Endothelial cell of umbilical vein (primary cell): ENCODE results near the gene PTPRT. TPM values are rescaled to one million over a fixed set of nuclear protein-coding genes. Genes with fewer than 3 reads are reported as not detected.

Source experiments
- BruUV-seq: library from RNA; stranded (reverse); fragments of 400-500 nt; replicated peaks from 2 replicates; lab custom pipeline; 2021; lab: Mats Ljungman, UMichigan
- CTCF ChIA-PET: fragments of 300-600, 350-600 bp; sonication (Branson Sonifier 250); formaldehyde crosslinking; loops from one replicate; lab custom pipeline; 2021; ENCODE audit warnings: antibody characterized with exemption, inconsistent platforms; lab: Charles Lee
- POLR2A ChIA-PET: fragments of 300-600, 350-600 bp; sonication (Branson Sonifier 250); formaldehyde crosslinking; loops from one replicate; lab custom pipeline; 2021; ENCODE audit warnings: antibody characterized with exemption, inconsistent platforms; lab: Charles Lee
- DNase-seq: peaks from one replicate; pipeline ENCODE4 v3.0.0-alpha.2; 2011; ENCODE audit warnings: low read depth, low spot score
- FAIRE-seq: peaks from 2 replicates; lab custom pipeline; 2011; peaks lifted over from hg19 to GRCh38; lab: Jason Lieb, UNC
- H2AFZ ChIP-seq: 2 replicates; pipeline ENCODE4 v1.6.0; 2012; ENCODE audit warnings: low read depth, low read length, control low read depth, inconsistent platforms
- H3K27ac ChIP-seq: 2 replicates; pipeline ENCODE4 v1.5.1; 2011; ENCODE audit warnings: low read depth, mild to moderate bottlenecking, control low read depth, low read length, moderate library complexity; ENCODE audit not compliant: insufficient read depth
- H3K27me3 ChIP-seq, 2 experiments: 2 replicates each; pipeline versions ENCODE4 v1.6.0 to v1.6.1; 2011; ENCODE audit warnings: low read length in 2 of 2, mixed read lengths in 1 of 2; ENCODE audit not compliant: control insufficient read depth in 2 of 2, insufficient read depth in 2 of 2
- H3K36me3 ChIP-seq, 2 experiments: 2 replicates in 1 of 2; 3 replicates in 1 of 2; pipeline ENCODE4 v1.5.1; 2011; ENCODE audit warnings: low read length in 2 of 2, mild to moderate bottlenecking in 1 of 2, moderate library complexity in 1 of 2; ENCODE audit not compliant: control insufficient read depth in 2 of 2, insufficient read depth in 2 of 2; ENCODE audit errors: extremely low read depth in 1 of 2
- H3K4me1 ChIP-seq: 3 replicates; pipeline ENCODE4 v1.5.1; 2011; ENCODE audit warnings: mild to moderate bottlenecking, low read length; ENCODE audit not compliant: control insufficient read depth, insufficient read depth; ENCODE audit errors: extremely low read depth
- H3K4me2 ChIP-seq: 2 replicates; pipeline ENCODE4 v1.6.1; 2011; ENCODE audit warnings: low read length, control low read depth, mixed read lengths; ENCODE audit not compliant: insufficient read depth
- H3K4me3 ChIP-seq, 3 experiments: fragments of 200-600 bp in 1 of 3; sonication (generic), shearing (Covaris generic) in 1 of 3; replicated peaks in 1 of 3; 2 replicates each; pipeline ENCODE4 v1.5.1; 2011 to 2016; ENCODE audit warnings: control low read depth in 3 of 3, low read length in 3 of 3, mild to moderate bottlenecking in 2 of 3, inconsistent platforms in 1 of 3, low read depth in 1 of 3, moderate library complexity in 1 of 3; ENCODE audit not compliant: insufficient read depth in 1 of 3
- H3K79me2 ChIP-seq: 2 replicates; pipeline ENCODE4 v1.6.0; 2012; ENCODE audit warnings: low read length, inconsistent platforms; ENCODE audit not compliant: control insufficient read depth, insufficient read depth
- H3K9ac ChIP-seq: replicated peaks from 2 replicates; pipeline ENCODE3; 2011; ENCODE audit warnings: low read length, control low read depth; ENCODE audit not compliant: insufficient read depth; ENCODE audit errors: extremely low read depth
- H3K9me1 ChIP-seq: replicated peaks from 3 replicates; pipeline ENCODE4 v1.6.0; 2011; ENCODE audit warnings: mild to moderate bottlenecking, low read length; ENCODE audit not compliant: control insufficient read depth, insufficient read depth; ENCODE audit errors: extremely low read depth
- H3K9me3 ChIP-seq: replicated peaks from 2 replicates; pipeline ENCODE4 v1.5.1; 2012; ENCODE audit warnings: low read length, inconsistent platforms; ENCODE audit not compliant: control insufficient read depth, insufficient read depth
- H4K20me1 ChIP-seq: replicated peaks from 2 replicates; pipeline ENCODE3; 2011; ENCODE audit warnings: mild to moderate bottlenecking, low read length; ENCODE audit not compliant: control insufficient read depth, insufficient read depth; ENCODE audit errors: extremely low read depth
- GATA2 ChIP-seq: IDR thresholded peaks from 2 replicates; pipeline ENCODE4 v1.7.0; 2011; ENCODE audit warnings: low read depth, mild to moderate bottlenecking, moderate library complexity, mixed read lengths, low read length; ENCODE audit not compliant: insufficient read length, insufficient read depth
- JUN ChIP-seq: IDR thresholded peaks from 2 replicates; pipeline ENCODE4 v1.6.1; 2011; ENCODE audit warnings: borderline replicate concordance, low read depth; ENCODE audit not compliant: insufficient read length, insufficient read depth
- MYC ChIP-seq: IDR thresholded peaks from one replicate; pipeline ENCODE4 v1.6.1; 2011; ENCODE audit warnings: mild to moderate bottlenecking, low read depth, low read length
- POLR2A ChIP-seq: IDR thresholded peaks from 2 replicates; pipeline ENCODE4 v1.6.1; 2012; ENCODE audit warnings: low read depth, mild to moderate bottlenecking, control low read depth, low read length
- dilution Hi-C: fragments of 300-500 bp; cut with MboI; formaldehyde crosslinking; loops from one replicate; pipeline ENCODE4 v1.15.0; 2019; ENCODE audit warnings: low sequenced_read_pairs; ENCODE audit not compliant: extremely low pct_ligation_motif_present
- intact Hi-C: fragments of 100-400 bp; cut with micrococcal nuclease; formaldehyde crosslinking; loops from one replicate; pipeline ENCODE4 v1.10.0; 2022
- polyA plus RNA-seq, 4 experiments: library from polyadenylated mRNA; depleted of rRNA in 3 of 4; stranded (reverse) in 3 of 4; unstranded in 1 of 4; fragments of >200 nt; gene quantifications; 2 replicates each; pipeline versions ENCODE4 v1.2.1 to v1.2.3, GENCODE V29; 2011 to 2012; ENCODE audit warnings: missing spikeins in 1 of 4
- total RNA-seq: library from RNA; stranded (reverse); gene quantifications from 2 replicates; pipeline ENCODE4 v1.2.3, GENCODE V29; 2021
- TF ChIP-seq, protein P1 (sequence below), 2 donors: IDR thresholded peaks; 1 replicate in 1 of 2; 2 replicates in 1 of 2; pipeline ENCODE4 v1.5.1; 2011; ENCODE audit warnings: low read length in 2 of 2, mild to moderate bottlenecking in 2 of 2, moderate library complexity in 2 of 2, control low read depth in 1 of 2, inconsistent platforms in 1 of 2, low read depth in 1 of 2; ENCODE audit not compliant: insufficient read depth in 1 of 2; ENCODE audit errors: extremely low read depth in 1 of 2
- TF ChIP-seq, protein P2 (sequence below): IDR thresholded peaks from 2 replicates; pipeline ENCODE4 v1.6.1; 2011; ENCODE audit not compliant: insufficient read depth, insufficient read length

Gene PTPRT
- total and polyA plus RNA-seq, 2 donors (not counting 3 experiments of a cell fraction or from before 2014, with no cell fraction given) = not detected

DNA sequence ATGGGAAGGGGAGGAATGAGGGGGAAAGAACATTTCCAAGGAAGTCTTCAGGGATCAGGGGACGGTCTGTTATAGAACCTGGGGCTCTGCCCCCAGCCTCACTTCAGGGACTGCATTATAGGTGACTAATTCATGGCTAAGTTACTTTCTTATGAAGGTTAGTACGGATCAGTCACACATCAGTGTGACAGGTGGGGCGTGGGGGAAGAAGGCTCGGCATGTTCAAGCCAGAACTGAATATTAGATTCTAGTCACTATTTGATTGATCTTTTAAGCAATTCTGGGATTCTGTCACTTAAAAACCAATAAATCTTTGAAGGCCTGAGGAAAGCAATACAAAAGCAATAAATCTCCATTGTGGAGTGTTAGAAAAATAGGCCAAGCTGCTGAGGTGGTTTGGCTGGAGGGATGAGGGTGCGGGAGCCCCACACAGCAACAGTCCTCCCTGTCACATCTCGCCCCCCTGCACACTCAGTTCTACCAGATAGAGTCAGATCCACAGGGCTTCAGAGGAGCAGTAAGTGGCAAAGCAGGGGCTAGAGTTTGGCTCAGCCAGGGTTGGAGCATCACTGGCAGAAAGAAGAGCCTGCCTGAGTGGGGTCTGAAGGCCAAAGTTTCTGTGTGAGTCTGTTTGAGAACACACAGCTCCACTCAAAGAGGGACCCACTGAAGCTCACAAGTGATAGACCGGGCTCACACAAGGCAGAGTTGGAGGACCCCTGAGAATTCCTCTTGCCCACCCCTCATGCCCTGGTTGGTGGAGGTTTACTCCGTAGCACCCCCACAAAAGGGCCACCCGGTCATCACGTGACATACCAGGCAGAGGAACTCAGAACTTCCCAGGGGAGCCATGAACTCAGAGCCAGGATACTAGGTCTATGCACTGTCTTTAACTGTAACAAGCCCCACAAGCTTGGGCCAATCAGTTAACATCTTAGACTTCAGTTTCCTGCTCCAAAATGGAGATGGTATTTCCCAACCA lies 843.2 kb downstream of the PTPRT start:
- no peak for FAIRE-seq
- ChIA-PET POLR2A (no interaction called here), CTCF (no interaction called here)
- dilution Hi-C loops = no loop called here
- Histone ChIP-seq H3K27me3 (no peaks in the 10 kb centered on the region), H3K4me3 (no peak overlapping the region), H3K9me3 (peaks cover 9% of the 10 kb centered on the region), H3K36me3 (no peaks in the 10 kb centered on the region), H3K9me1 (no peaks in the 10 kb centered on the region), H2AFZ (no peak overlapping the region), H3K9ac (no peak overlapping the region), H3K27ac (no peak overlapping the region), H3K4me1 (no peaks in the 10 kb centered on the region), H4K20me1 (no peaks in the 10 kb centered on the region), H3K79me2 (no peaks in the 10 kb centered on the region), H3K4me2 (no peak overlapping the region)
- intact Hi-C loops = no loop called here
- no TSS peak for BruUV-seq
- DNase-seq = no peak
- TF ChIP-seq GATA2 (no peak), JUN (no peak), MYC (no peak), POLR2A (no peak)
- TF ChIP-seq, protein P1, sequence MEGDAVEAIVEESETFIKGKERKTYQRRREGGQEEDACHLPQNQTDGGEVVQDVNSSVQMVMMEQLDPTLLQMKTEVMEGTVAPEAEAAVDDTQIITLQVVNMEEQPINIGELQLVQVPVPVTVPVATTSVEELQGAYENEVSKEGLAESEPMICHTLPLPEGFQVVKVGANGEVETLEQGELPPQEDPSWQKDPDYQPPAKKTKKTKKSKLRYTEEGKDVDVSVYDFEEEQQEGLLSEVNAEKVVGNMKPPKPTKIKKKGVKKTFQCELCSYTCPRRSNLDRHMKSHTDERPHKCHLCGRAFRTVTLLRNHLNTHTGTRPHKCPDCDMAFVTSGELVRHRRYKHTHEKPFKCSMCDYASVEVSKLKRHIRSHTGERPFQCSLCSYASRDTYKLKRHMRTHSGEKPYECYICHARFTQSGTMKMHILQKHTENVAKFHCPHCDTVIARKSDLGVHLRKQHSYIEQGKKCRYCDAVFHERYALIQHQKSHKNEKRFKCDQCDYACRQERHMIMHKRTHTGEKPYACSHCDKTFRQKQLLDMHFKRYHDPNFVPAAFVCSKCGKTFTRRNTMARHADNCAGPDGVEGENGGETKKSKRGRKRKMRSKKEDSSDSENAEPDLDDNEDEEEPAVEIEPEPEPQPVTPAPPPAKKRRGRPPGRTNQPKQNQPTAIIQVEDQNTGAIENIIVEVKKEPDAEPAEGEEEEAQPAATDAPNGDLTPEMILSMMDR (IDR thresholded peaks at IDR 0.05; ENCODE audit: extremely low read depth in 1 of 2, insufficient read depth in 1 of 2, low read depth in 1 of 2, low read length in 2 of 2) = no peak
- TF ChIP-seq, protein P2, sequence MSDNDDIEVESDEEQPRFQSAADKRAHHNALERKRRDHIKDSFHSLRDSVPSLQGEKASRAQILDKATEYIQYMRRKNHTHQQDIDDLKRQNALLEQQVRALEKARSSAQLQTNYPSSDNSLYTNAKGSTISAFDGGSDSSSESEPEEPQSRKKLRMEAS = no peak
